Fibroblast of mammary gland (primary cell): ENCODE results near the gene PPP1R12B.
"Not testable (repeated sequence)": the region's sequence is repeated elsewhere in the genome, so short reads cannot be mapped to it uniquely, and the experiment has no call there.

Experiments used
- DNase-seq: peaks from one replicate; pipeline ENCODE4 v3.0.0-alpha.2; 2010; ENCODE audit warnings: low read depth
- H3K4me3 ChIP-seq: 2 replicates; pipeline ENCODE4 v1.5.1; 2011; ENCODE audit warnings: low read depth, mild to moderate bottlenecking, low read length, moderate library complexity; ENCODE audit not compliant: control insufficient read depth
- CTCF ChIP-seq: conservative IDR thresholded peaks from 2 replicates; pipeline ENCODE4 v1.5.1; 2011; ENCODE audit warnings: low read depth, low read length, inconsistent platforms; ENCODE audit not compliant: control insufficient read depth, insufficient read depth

The PPP1R12B gene

GRCh38 chr1:202539583-202539982, 191.1 kb downstream of the PPP1R12B start:
- not testable (repeated sequence) for DNase-seq
- peak overlapping the region; percentile 16 for H3K4me3 ChIP-seq

- no peak overlapping the region for H3K4me3 ChIP-seq
- no peak for DNase-seq
- no peak for TF ChIP-seq CTCF
Observed at GRCh38 chr1:202540014-202540413, 191.5 kb downstream of the PPP1R12B start.

- H3K4me3 ChIP-seq: no peak overlapping the region
Observed at GRCh38 chr1:202540448-202540847, 191.9 kb downstream of the PPP1R12B start.

GRCh38 chr1:202540858-202541257, 192.4 kb downstream of the PPP1R12B start:
- DNase-seq, H3K4me3 ChIP-seq: not testable (repeated sequence)

More at GRCh38 chr1:202540448-202540847, 191.9 kb downstream of the PPP1R12B start:
- no peak for DNase-seq
- TF ChIP-seq CTCF: no peak

- H3K4me3 ChIP-seq, DNase-seq: not testable (repeated sequence)
Observed at GRCh38 chr1:202542415-202542814, 193.9 kb downstream of the PPP1R12B start.

- peak; percentile 35 for DNase-seq
Observed at GRCh38 chr1:202543537-202543936, 195.0 kb downstream of the PPP1R12B start.

GRCh38 chr1:202544766-202545449, 196.4 kb downstream of the PPP1R12B start:
- H3K4me3 ChIP-seq, DNase-seq: not testable (repeated sequence)

More at GRCh38 chr1:202543537-202543936, 195.0 kb downstream of the PPP1R12B start:
- H3K4me3 ChIP-seq: not testable (repeated sequence)

GRCh38 chr1:202545647-202546303, 197.3 kb downstream of the PPP1R12B start:
- not testable (repeated sequence) for DNase-seq, H3K4me3 ChIP-seq

- H3K4me3 ChIP-seq, DNase-seq: not testable (repeated sequence)
Observed at GRCh38 chr1:202546377-202546776, 197.9 kb downstream of the PPP1R12B start.

- not testable (repeated sequence) for DNase-seq, H3K4me3 ChIP-seq
Observed at GRCh38 chr1:202546796-202547195, 198.3 kb downstream of the PPP1R12B start.

GRCh38 chr1:202547215-202547614, 198.7 kb downstream of the PPP1R12B start:
- no peak for TF ChIP-seq CTCF
- H3K4me3 ChIP-seq: no peak overlapping the region
- DNase-seq: no peak

- H3K4me3 ChIP-seq, DNase-seq: not testable (repeated sequence)
Observed at GRCh38 chr1:202550088-202550487, 201.6 kb downstream of the PPP1R12B start.
